ENCODE measurements around the gene DUXB. TPM values are rescaled to one million over a fixed set of nuclear protein-coding genes. Genes with fewer than 3 reads are reported as not detected.

The DUXB gene
- polyA plus RNA-seq, 2 donors, result not detected

DNA sequence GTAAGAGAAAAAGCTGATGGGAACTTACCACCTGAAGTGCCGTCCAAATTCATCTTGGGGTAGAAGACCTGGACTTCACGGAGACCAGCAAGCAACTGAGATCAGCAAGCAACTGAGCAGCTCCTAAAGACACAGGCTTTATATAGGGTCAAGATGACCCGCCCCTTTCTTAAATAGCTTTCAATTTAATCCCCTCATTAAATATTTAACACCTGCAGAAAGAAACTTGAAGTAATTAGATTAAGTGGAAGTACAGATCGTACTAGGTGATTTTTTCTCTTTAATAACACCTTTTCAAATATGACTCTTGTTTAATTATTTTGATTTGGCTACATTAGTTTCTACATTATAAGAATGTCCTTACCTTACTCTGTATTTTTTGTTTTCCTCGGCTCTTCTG is 25.1 kb upstream of the DUXB start, which contains the start of gene CPHXL:
TSS of gene CPHXL (minus strand) at position 101 of the 400 bp plus-strand sequence. CDS start at position 53, 48 bp downstream.
- Histone ChIP-seq H3K27me3 (ENCODE audit: control insufficient read depth in 1 of 2, insufficient read depth in 2 of 2, low read length in 2 of 2) (no peaks in the 10 kb centered on the region), H3K4me3 (ENCODE audit: low read depth in 1 of 2, low read length in 2 of 2) (no peak within 1 kb of the TSS), H3K36me3 (ENCODE audit: control insufficient read depth in 2 of 2, insufficient read depth in 2 of 2, low read length in 1 of 2) (no peaks in the 10 kb centered on the region), H3K4me1 (ENCODE audit: control insufficient read depth in 2 of 2, insufficient read depth in 2 of 2, low read length in 1 of 2) (no peaks in the 10 kb centered on the region), H3K9me3 (ENCODE audit: control insufficient read depth in 2 of 2, insufficient read depth in 1 of 2, low read depth in 1 of 2, low read length in 1 of 2) (no peaks in the 10 kb centered on the region), H3K27ac (ENCODE audit: low read depth in 2 of 2, low read length in 1 of 2) (no peak within 1 kb of the TSS)
- WGBS, 2 donors, result 83 to 90% methylated on average over 5 of the region's 5 CpGs

GRCh38 chr16:75718452-75718851 is 17.2 kb upstream of the DUXB start:
- Histone ChIP-seq H3K36me3 (ENCODE audit: control insufficient read depth in 2 of 2, insufficient read depth in 2 of 2, low read length in 1 of 2) (no peaks in the 10 kb centered on the region), H3K9me3 (ENCODE audit: control insufficient read depth in 2 of 2, insufficient read depth in 1 of 2, low read depth in 1 of 2, low read length in 1 of 2) (no peaks in the 10 kb centered on the region), H3K27ac (ENCODE audit: low read depth in 2 of 2, low read length in 1 of 2) (no peak overlapping the region), H3K4me3 (ENCODE audit: low read depth in 1 of 2, low read length in 2 of 2) (no peak overlapping the region), H3K4me1 (ENCODE audit: control insufficient read depth in 2 of 2, insufficient read depth in 2 of 2, low read length in 1 of 2) (no peaks in the 10 kb centered on the region), H3K27me3 (ENCODE audit: control insufficient read depth in 1 of 2, insufficient read depth in 2 of 2, low read length in 2 of 2) (no peaks in the 10 kb centered on the region)
- WGBS, 2 donors, result 91 to 94% methylated on average over 4 of the region's 4 CpGs

GRCh38 chr16:75714661-75715060 is 13.4 kb upstream of the DUXB start:
- H3K4me1 ChIP-seq (ENCODE audit: control insufficient read depth in 2 of 2, insufficient read depth in 2 of 2, low read length in 1 of 2), result no peaks in the 10 kb centered on the region
- no peaks in the 10 kb centered on the region for H3K36me3 ChIP-seq (ENCODE audit: control insufficient read depth in 2 of 2, insufficient read depth in 2 of 2, low read length in 1 of 2)
- no peaks in the 10 kb centered on the region for H3K27me3 ChIP-seq (ENCODE audit: control insufficient read depth in 1 of 2, insufficient read depth in 2 of 2, low read length in 2 of 2)
- H3K4me3 ChIP-seq (ENCODE audit: low read depth in 1 of 2, low read length in 2 of 2), result no peak overlapping the region
- H3K9me3 ChIP-seq (ENCODE audit: control insufficient read depth in 2 of 2, insufficient read depth in 1 of 2, low read depth in 1 of 2, low read length in 1 of 2), result peaks cover 0 to under 1% of the 10 kb centered on the region in 2 donors
- H3K27ac ChIP-seq (ENCODE audit: low read depth in 2 of 2, low read length in 1 of 2), result no peak overlapping the region

GRCh38 chr16:75710344-75710743 is 9.1 kb upstream of the DUXB start:
- H3K27me3 ChIP-seq (ENCODE audit: control insufficient read depth in 1 of 2, insufficient read depth in 2 of 2, low read length in 2 of 2), result no peaks in the 10 kb centered on the region
- H3K27ac ChIP-seq (ENCODE audit: low read depth in 2 of 2, low read length in 1 of 2), result no peak overlapping the region
- no peaks in the 10 kb centered on the region for H3K4me1 ChIP-seq (ENCODE audit: control insufficient read depth in 2 of 2, insufficient read depth in 2 of 2, low read length in 1 of 2)
- no peaks in the 10 kb centered on the region for H3K36me3 ChIP-seq (ENCODE audit: control insufficient read depth in 2 of 2, insufficient read depth in 2 of 2, low read length in 1 of 2)
- H3K4me3 ChIP-seq (ENCODE audit: low read depth in 1 of 2, low read length in 2 of 2), result no peak overlapping the region
- peaks cover 0 to 3% of the 10 kb centered on the region in 2 donors for H3K9me3 ChIP-seq (ENCODE audit: control insufficient read depth in 2 of 2, insufficient read depth in 1 of 2, low read depth in 1 of 2, low read length in 1 of 2)
- WGBS, 2 donors, result 98 to 99% methylated on average over 2 of the region's 2 CpGs

DNA sequence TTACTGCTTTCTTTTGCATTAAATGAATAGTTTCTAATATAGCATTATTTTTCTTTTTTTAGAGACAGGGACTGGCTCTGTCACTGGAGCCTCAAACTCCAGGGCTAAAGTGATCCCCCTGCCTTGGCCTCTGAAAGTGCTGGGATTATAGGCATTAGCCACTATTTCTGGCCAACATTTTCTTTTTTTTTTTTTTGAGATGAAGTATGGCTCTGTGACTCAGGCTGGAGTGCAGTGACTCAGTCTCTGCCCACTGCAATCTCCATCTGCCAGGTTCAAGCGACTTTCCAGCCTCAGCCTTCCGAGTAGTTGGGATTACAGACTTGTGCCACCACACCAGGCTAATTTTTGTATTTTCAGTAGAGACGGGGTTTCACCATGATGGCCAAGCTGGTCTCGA is 2.0 kb upstream of the DUXB start:
- no peaks in the 10 kb centered on the region for H3K27me3 ChIP-seq (ENCODE audit: control insufficient read depth in 1 of 2, insufficient read depth in 2 of 2, low read length in 2 of 2)

DNA sequence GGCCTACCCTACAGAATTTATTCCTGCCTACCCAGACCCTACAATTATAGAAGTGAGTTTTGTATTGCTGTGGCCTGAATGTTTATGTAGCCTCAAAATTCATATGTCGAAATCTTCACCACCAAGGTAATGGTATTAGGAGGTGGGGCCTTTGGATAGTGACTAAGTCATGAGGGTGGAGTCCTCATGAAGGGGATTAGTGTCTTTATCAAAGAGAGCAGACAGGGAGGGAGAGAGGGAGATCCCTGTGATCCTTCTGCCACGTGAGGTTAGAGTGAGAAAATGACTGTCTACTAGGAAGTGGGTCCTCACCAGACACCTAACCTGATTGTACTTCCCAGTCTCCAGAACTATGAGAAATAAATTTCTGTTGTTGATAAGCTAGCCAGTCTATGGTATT is 981 bp upstream of the DUXB start:
- H3K4me1 ChIP-seq (ENCODE audit: control insufficient read depth in 2 of 2, insufficient read depth in 2 of 2, low read length in 1 of 2), result no peaks in the 10 kb centered on the region
- no peaks in the 10 kb centered on the region for H3K9me3 ChIP-seq (ENCODE audit: control insufficient read depth in 2 of 2, insufficient read depth in 1 of 2, low read depth in 1 of 2, low read length in 1 of 2)
- no peaks in the 10 kb centered on the region for H3K36me3 ChIP-seq (ENCODE audit: control insufficient read depth in 2 of 2, insufficient read depth in 2 of 2, low read length in 1 of 2)
- no peak overlapping the region for H3K27ac ChIP-seq (ENCODE audit: low read depth in 2 of 2, low read length in 1 of 2)
- 60 to 72% methylated on average over 2 of the region's 2 CpGs for WGBS, 2 donors
- no peaks in the 10 kb centered on the region for H3K27me3 ChIP-seq (ENCODE audit: control insufficient read depth in 1 of 2, insufficient read depth in 2 of 2, low read length in 2 of 2)
- no peak overlapping the region for H3K4me3 ChIP-seq (ENCODE audit: low read depth in 1 of 2, low read length in 2 of 2)

More for the DNA sequence above, 2.0 kb upstream of the DUXB start:
- H3K4me1 ChIP-seq (ENCODE audit: control insufficient read depth in 2 of 2, insufficient read depth in 2 of 2, low read length in 1 of 2), result no peaks in the 10 kb centered on the region
- WGBS, 2 donors, result 86 to 87% methylated on average over 4 of the region's 4 CpGs
- no peak overlapping the region for H3K4me3 ChIP-seq (ENCODE audit: low read depth in 1 of 2, low read length in 2 of 2)
- no peaks in the 10 kb centered on the region for H3K36me3 ChIP-seq (ENCODE audit: control insufficient read depth in 2 of 2, insufficient read depth in 2 of 2, low read length in 1 of 2)
- H3K9me3 ChIP-seq (ENCODE audit: control insufficient read depth in 2 of 2, insufficient read depth in 1 of 2, low read depth in 1 of 2, low read length in 1 of 2), result no peaks in the 10 kb centered on the region
- H3K27ac ChIP-seq (ENCODE audit: low read depth in 2 of 2, low read length in 1 of 2), result no peak overlapping the region

GRCh38 chr16:75697571-75697970 is 3.7 kb downstream of the DUXB start:
- Histone ChIP-seq H3K27me3 (ENCODE audit: control insufficient read depth in 1 of 2, insufficient read depth in 2 of 2, low read length in 2 of 2) (no peaks in the 10 kb centered on the region), H3K36me3 (ENCODE audit: control insufficient read depth in 2 of 2, insufficient read depth in 2 of 2, low read length in 1 of 2) (no peaks in the 10 kb centered on the region), H3K4me3 (ENCODE audit: low read depth in 1 of 2, low read length in 2 of 2) (no peak overlapping the region), H3K4me1 (ENCODE audit: control insufficient read depth in 2 of 2, insufficient read depth in 2 of 2, low read length in 1 of 2) (no peaks in the 10 kb centered on the region), H3K9me3 (ENCODE audit: control insufficient read depth in 2 of 2, insufficient read depth in 1 of 2, low read depth in 1 of 2, low read length in 1 of 2) (peaks cover 0 to 2% of the 10 kb centered on the region in 2 donors), H3K27ac (ENCODE audit: low read depth in 2 of 2, low read length in 1 of 2) (no peak overlapping the region)
- 89 to 93% methylated on average over 5 of the region's 5 CpGs for WGBS, 2 donors

DNA sequence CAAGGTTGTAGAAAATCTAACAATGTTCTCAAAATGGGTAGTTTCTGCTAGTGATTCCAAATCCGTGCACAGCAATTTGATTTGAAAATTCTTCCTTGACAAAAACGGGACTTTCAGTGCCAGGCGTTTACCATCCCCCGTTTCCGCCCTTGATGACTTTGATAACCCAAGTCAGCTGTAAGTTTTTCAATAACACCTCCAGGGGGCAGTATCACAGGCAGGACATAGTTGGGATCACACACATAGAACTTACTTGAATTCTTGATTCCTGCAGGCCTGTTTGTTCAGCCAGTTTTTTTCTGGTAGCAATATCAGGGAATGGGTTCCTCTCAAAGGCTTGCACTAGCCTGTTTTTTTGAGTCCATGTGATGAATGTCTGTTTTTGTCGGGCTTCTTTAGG is 5.6 kb downstream of the DUXB start:
- H3K9me3 ChIP-seq (ENCODE audit: control insufficient read depth in 2 of 2, insufficient read depth in 1 of 2, low read depth in 1 of 2, low read length in 1 of 2), result peaks cover 0 to 2% of the 10 kb centered on the region in 2 donors
- no peaks in the 10 kb centered on the region for H3K36me3 ChIP-seq (ENCODE audit: control insufficient read depth in 2 of 2, insufficient read depth in 2 of 2, low read length in 1 of 2)
- H3K4me3 ChIP-seq (ENCODE audit: low read depth in 1 of 2, low read length in 2 of 2), result no peak overlapping the region
- 80 to 85% methylated on average over 6 of the region's 6 CpGs for WGBS, 2 donors
- H3K4me1 ChIP-seq (ENCODE audit: control insufficient read depth in 2 of 2, insufficient read depth in 2 of 2, low read length in 1 of 2), result no peaks in the 10 kb centered on the region
- no peak overlapping the region for H3K27ac ChIP-seq (ENCODE audit: low read depth in 2 of 2, low read length in 1 of 2)
- no peaks in the 10 kb centered on the region for H3K27me3 ChIP-seq (ENCODE audit: control insufficient read depth in 1 of 2, insufficient read depth in 2 of 2, low read length in 2 of 2)

DNA sequence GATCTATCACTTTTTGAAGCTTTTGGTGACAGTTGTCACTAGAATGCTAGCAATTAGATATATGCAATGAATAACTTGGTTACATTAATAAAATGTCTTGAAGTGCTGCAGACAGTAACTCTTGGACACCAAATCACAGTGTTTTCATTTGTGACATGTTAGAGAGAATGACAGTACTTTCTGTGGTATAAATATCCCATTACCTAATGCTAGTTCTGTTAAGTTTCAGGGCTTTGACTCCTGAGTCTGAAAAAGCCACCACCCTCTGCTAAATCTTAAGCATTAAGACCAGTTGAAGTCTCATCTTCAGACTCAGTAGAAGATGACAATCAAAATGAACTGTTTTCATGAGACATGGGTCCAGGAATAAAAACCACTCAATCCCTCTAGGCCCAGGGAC is 13.9 kb downstream of the DUXB start:
- Histone ChIP-seq H3K4me3 (ENCODE audit: low read depth in 1 of 2, low read length in 2 of 2) (no peak overlapping the region), H3K27me3 (ENCODE audit: control insufficient read depth in 1 of 2, insufficient read depth in 2 of 2, low read length in 2 of 2) (no peaks in the 10 kb centered on the region), H3K4me1 (ENCODE audit: control insufficient read depth in 2 of 2, insufficient read depth in 2 of 2, low read length in 1 of 2) (no peaks in the 10 kb centered on the region), H3K9me3 (ENCODE audit: control insufficient read depth in 2 of 2, insufficient read depth in 1 of 2, low read depth in 1 of 2, low read length in 1 of 2) (no peaks in the 10 kb centered on the region), H3K27ac (ENCODE audit: low read depth in 2 of 2, low read length in 1 of 2) (no peak overlapping the region), H3K36me3 (ENCODE audit: control insufficient read depth in 2 of 2, insufficient read depth in 2 of 2, low read length in 1 of 2) (no peaks in the 10 kb centered on the region)

- Histone ChIP-seq H3K4me1 (ENCODE audit: control insufficient read depth in 2 of 2, insufficient read depth in 2 of 2, low read length in 1 of 2) (peaks cover 0 to 2% of the 10 kb centered on the region in 2 donors), H3K27ac (ENCODE audit: low read depth in 2 of 2, low read length in 1 of 2) (no peak overlapping the region), H3K36me3 (ENCODE audit: control insufficient read depth in 2 of 2, insufficient read depth in 2 of 2, low read length in 1 of 2) (no peaks in the 10 kb centered on the region), H3K4me3 (ENCODE audit: low read depth in 1 of 2, low read length in 2 of 2) (no peak overlapping the region), H3K27me3 (ENCODE audit: control insufficient read depth in 1 of 2, insufficient read depth in 2 of 2, low read length in 2 of 2) (no peaks in the 10 kb centered on the region), H3K9me3 (ENCODE audit: control insufficient read depth in 2 of 2, insufficient read depth in 1 of 2, low read depth in 1 of 2, low read length in 1 of 2) (no peaks in the 10 kb centered on the region)
- 87 to 88% methylated on average over 14 of the region's 14 CpGs for WGBS, 2 donors
Observed at GRCh38 chr16:75682308-75682707, 19.0 kb downstream of the DUXB start.
